B cell (primary cell): ENCODE measurements around the gene STXBP6. TPM values are rescaled to one million over a fixed set of nuclear protein-coding genes. Genes with fewer than 3 reads are reported as not detected.

Experiments used
- ATAC-seq: fragments of 200-7000 bp; cut with Tn5 transposase; one replicate; pipeline ENCODE4 v1.10.0; 2021; ENCODE audit warnings: low read depth, mild to moderate bottlenecking, moderate number of reproducible peaks, moderate library complexity
- CTCF ChIA-PET: fragments of 350-600 bp; sonication (Branson Sonifier 250); formaldehyde crosslinking; loops from one replicate; lab custom pipeline; 2021; ENCODE audit warnings: antibody characterized with exemption, inconsistent platforms; lab: Charles Lee
- POLR2A ChIA-PET: fragments of 350-600 bp; sonication (Branson Sonifier 250); formaldehyde crosslinking; loops from one replicate; lab custom pipeline; 2021; ENCODE audit warnings: antibody characterized with exemption; lab: Charles Lee
- DNase-seq: peaks from one replicate; pipeline ENCODE4 v3.0.0; 2013
- H2AFZ ChIP-seq: 2 replicates; pipeline ENCODE4 v1.6.1; 2012; ENCODE audit warnings: mild to moderate bottlenecking, low read depth, low read length; ENCODE audit not compliant: insufficient read depth, poor library complexity, severe bottlenecking
- H3K27ac ChIP-seq, 2 donors: 1 replicate in 1 of 2; 2 replicates in 1 of 2; pipeline ENCODE4 v1.5.1; 2012 to 2013; ENCODE audit warnings: low read length in 2 of 2, mild to moderate bottlenecking in 2 of 2, moderate library complexity in 1 of 2
- H3K27me3 ChIP-seq, 4 experiments: fragments of 200-600 bp in 1 of 4; sonication (generic) in 1 of 4; replicated peaks in 1 of 4; 1 replicate in 2 of 4; 2 replicates in 2 of 4; pipeline versions ENCODE4 v1.6.1 to v1.7.0; 2013 to 2016; ENCODE audit warnings: low read length in 3 of 4, mild to moderate bottlenecking in 2 of 4, mixed read lengths in 1 of 4, moderate library complexity in 1 of 4; ENCODE audit not compliant: insufficient read depth in 4 of 4, control insufficient read depth in 3 of 4; ENCODE audit errors: control extremely low read depth in 1 of 4
- H3K36me3 ChIP-seq, 2 experiments: replicated peaks in 1 of 2; 1 replicate in 1 of 2; 2 replicates in 1 of 2; pipeline versions ENCODE4 v1.6.1 to v1.7.1; 2013; ENCODE audit warnings: low read length in 1 of 2; ENCODE audit not compliant: insufficient read depth in 2 of 2, control insufficient read depth in 1 of 2; ENCODE audit errors: control extremely low read depth in 1 of 2, extremely low read depth in 1 of 2
- H3K4me1 ChIP-seq, 2 donors: fragments of 200-600 bp in 1 of 2; sonication (generic) in 1 of 2; 1 replicate in 1 of 2; 2 replicates in 1 of 2; pipeline versions ENCODE4 v1.5.1 to v1.6.1; 2013 to 2017; ENCODE audit warnings: low read length in 2 of 2; ENCODE audit not compliant: control insufficient read depth in 2 of 2, insufficient read depth in 2 of 2
- H3K4me2 ChIP-seq: replicated peaks from 2 replicates; pipeline ENCODE3; 2012; ENCODE audit warnings: mild to moderate bottlenecking, low read depth, low read length; ENCODE audit not compliant: poor library complexity, severe bottlenecking
- H3K4me3 ChIP-seq, 5 experiments: fragments of 200-600 bp in 1 of 5; sonication (generic) in 1 of 5; 1 replicate in 3 of 5; 2 replicates in 2 of 5; pipeline versions ENCODE4 v1.5.1 to v1.7.0; 2011 to 2016; ENCODE audit warnings: low read length in 4 of 5, mild to moderate bottlenecking in 4 of 5, low read depth in 2 of 5, control low read depth in 1 of 5, moderate library complexity in 1 of 5; ENCODE audit not compliant: insufficient read depth in 1 of 5; ENCODE audit errors: control extremely low read depth in 1 of 5, extremely low read depth in 1 of 5
- H3K79me2 ChIP-seq: fragments of 200-600 bp; sonication (generic); one replicate; pipeline ENCODE4 v1.6.0; 2016; ENCODE audit warnings: low read length; ENCODE audit not compliant: control insufficient read depth, insufficient read depth
- H3K9ac ChIP-seq: fragments of 200-600 bp; sonication (generic); 2 replicates; pipeline ENCODE4 v1.6.1; 2017; ENCODE audit warnings: mild to moderate bottlenecking, low read length, moderate library complexity
- H3K9me3 ChIP-seq, 3 donors: one replicate each; pipeline versions ENCODE4 v1.6.1 to v1.7.1; 2013; ENCODE audit warnings: low read length in 2 of 3; ENCODE audit not compliant: control insufficient read depth in 2 of 3, insufficient read depth in 1 of 3; ENCODE audit errors: control extremely low read depth in 1 of 3
- H4K20me1 ChIP-seq: 2 replicates; pipeline ENCODE4 v1.6.0; 2012; ENCODE audit warnings: mild to moderate bottlenecking, low read length; ENCODE audit not compliant: insufficient read depth, control insufficient read depth, poor library complexity, severe bottlenecking
- H3K27ac Mint-ChIP-seq: one replicate; pipeline ENCODE4 v1.8.0; 2021; ENCODE audit warnings: mixed read lengths
- H3K27me3 Mint-ChIP-seq: one replicate; pipeline ENCODE4 v1.8.0; 2021; ENCODE audit warnings: mixed read lengths
- H3K4me1 Mint-ChIP-seq: one replicate; pipeline ENCODE4 v1.8.0; 2021; ENCODE audit warnings: mixed read lengths
- H3K4me3 Mint-ChIP-seq: one replicate; pipeline ENCODE4 v1.8.0; 2021; ENCODE audit warnings: mixed read lengths
- H3K9me3 Mint-ChIP-seq: one replicate; pipeline ENCODE4 v1.8.0; 2022; ENCODE audit warnings: mixed read lengths; ENCODE audit not compliant: insufficient read depth
- EZH2 ChIP-seq: IDR thresholded peaks from 2 replicates; pipeline ENCODE4 v1.6.1; 2012; ENCODE audit warnings: borderline replicate concordance, low read depth, mild to moderate bottlenecking, moderate library complexity, low read length; ENCODE audit not compliant: insufficient read depth, poor library complexity, severe bottlenecking
- WGBS: methylation state at CpG from one replicate; pipeline ENCODE4 v1.1.5; 2013; ENCODE audit warnings: missing lambda C conversion rate; ENCODE audit not compliant: insufficient coverage; 5-methylcytosine and 5-hydroxymethylcytosine counted together
- intact Hi-C: fragments of 100-400 bp; cut with micrococcal nuclease; formaldehyde crosslinking; loops from one replicate; pipeline ENCODE4 v1.10.0; 2022
- polyA plus RNA-seq: library from polyadenylated mRNA; depleted of rRNA; stranded (reverse); fragments of >200 nt; gene quantifications from 2 replicates; pipeline ENCODE4 v1.2.3, GENCODE V29; 2012
- total RNA-seq, 2 donors: library from RNA; stranded (reverse); fragments of 120-200 nt in 1 of 2; gene quantifications; 1 replicate in 1 of 2; 2 replicates in 1 of 2; pipeline versions ENCODE4 v1.2.3 to v1.2.4, GENCODE V29; 2013 to 2022
- TF ChIP-seq, protein P1 (sequence below): fragments of 200-600 bp; IDR thresholded peaks from one replicate; pipeline ENCODE4 v1.8.0; 2022; ENCODE audit warnings: antibody characterized with exemption, mild to moderate bottlenecking

STXBP6 gene
- total and polyA plus RNA-seq, 2 donors (not counting 1 experiment from before 2014, with no cell fraction given) = 0.01 TPM; not detected in 1

DNA sequence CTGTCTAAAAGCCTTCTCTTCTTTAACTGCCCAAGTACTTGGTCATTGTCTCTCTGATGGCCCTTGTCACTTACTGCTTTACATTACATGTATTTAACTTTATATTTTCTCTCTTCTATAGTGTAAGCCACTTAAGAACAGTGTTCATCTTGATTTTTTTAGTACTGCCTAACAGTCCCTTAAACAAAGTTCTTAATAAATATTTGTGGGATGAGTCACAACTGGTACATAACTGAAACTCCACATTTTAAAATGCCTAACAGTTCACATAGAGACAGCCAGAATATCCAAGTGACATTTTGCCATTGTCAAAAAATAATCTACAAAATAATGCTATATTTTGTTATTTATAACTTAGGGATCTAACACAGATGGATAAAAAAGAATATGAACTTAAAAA lies 146.6 kb downstream of the STXBP6 start:
- Mint-ChIP-seq H3K4me1 (no peaks in the 10 kb centered on the region), H3K9me3 (no peaks in the 10 kb centered on the region), H3K27ac (no peak overlapping the region), H3K4me3 (no peak overlapping the region), H3K27me3 (peaks cover 4% of the 10 kb centered on the region)
- no peaks in the 10 kb centered on the region for H3K4me1 ChIP-seq
- DNase-seq = no peak
- H4K20me1 ChIP-seq = no peaks in the 10 kb centered on the region
- H3K27me3 ChIP-seq = no peaks in the 10 kb centered on the region
- ATAC-seq = no peak
- no peak overlapping the region for H3K4me2 ChIP-seq
- no peak overlapping the region for H3K9ac ChIP-seq
- no peaks in the 10 kb centered on the region for H3K79me2 ChIP-seq
- ChIA-PET POLR2A (no interaction called here), CTCF (no interaction called here)
- H3K36me3 ChIP-seq = no peaks in the 10 kb centered on the region
- TF ChIP-seq, protein P1, sequence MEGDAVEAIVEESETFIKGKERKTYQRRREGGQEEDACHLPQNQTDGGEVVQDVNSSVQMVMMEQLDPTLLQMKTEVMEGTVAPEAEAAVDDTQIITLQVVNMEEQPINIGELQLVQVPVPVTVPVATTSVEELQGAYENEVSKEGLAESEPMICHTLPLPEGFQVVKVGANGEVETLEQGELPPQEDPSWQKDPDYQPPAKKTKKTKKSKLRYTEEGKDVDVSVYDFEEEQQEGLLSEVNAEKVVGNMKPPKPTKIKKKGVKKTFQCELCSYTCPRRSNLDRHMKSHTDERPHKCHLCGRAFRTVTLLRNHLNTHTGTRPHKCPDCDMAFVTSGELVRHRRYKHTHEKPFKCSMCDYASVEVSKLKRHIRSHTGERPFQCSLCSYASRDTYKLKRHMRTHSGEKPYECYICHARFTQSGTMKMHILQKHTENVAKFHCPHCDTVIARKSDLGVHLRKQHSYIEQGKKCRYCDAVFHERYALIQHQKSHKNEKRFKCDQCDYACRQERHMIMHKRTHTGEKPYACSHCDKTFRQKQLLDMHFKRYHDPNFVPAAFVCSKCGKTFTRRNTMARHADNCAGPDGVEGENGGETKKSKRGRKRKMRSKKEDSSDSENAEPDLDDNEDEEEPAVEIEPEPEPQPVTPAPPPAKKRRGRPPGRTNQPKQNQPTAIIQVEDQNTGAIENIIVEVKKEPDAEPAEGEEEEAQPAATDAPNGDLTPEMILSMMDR = no peak
- no peak for TF ChIP-seq EZH2
- no peak overlapping the region for H3K27ac ChIP-seq
- H3K9me3 ChIP-seq = no peaks in the 10 kb centered on the region
- intact Hi-C loops = no loop called here
- H3K4me3 ChIP-seq = no peak overlapping the region
- no peak overlapping the region for H2AFZ ChIP-seq

DNA sequence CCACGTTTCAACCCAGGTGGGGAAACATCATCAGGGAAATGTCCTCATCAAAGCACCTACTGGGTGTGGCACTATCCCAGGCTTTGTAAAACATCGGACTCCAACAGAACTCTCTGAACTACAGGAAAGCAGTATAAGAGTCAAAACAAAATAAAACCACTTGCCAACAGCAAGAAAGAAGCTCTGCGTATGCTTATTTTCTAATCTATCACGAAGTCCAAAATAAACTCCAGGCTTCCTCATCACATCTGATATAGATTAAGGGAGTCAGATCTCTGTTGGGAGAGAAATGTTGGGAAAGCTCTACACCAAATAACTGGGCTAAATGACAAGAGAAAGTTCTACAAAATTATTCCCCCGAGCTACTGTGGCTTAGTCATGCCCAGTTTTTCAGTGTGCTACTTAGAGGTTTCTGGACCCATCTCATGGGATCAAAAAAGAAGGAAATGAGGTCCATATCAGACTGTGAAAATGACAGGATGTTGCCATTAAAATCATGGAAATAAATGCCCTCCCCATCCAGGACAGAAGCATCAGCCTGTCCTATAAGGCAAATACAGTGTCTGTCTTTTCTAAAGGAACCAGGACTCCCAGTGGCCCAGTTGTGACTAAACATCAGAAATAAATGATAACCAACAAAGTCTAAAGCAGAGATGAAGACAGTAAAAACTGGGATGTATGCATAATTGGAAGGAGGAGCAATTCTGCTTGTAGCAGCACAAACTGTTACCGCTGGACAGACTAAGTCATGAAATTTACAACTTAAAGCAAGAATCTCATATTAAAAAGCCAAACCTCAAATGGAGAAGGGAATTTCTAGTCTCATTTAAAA lies 149.5 kb downstream of the STXBP6 start:
- Histone ChIP-seq H4K20me1 (no peaks in the 10 kb centered on the region), H3K27me3 (no peaks in the 10 kb centered on the region), H3K4me1 (no peaks in the 10 kb centered on the region), H2AFZ (no peak overlapping the region), H3K4me2 (no peak overlapping the region), H3K27ac (no peak overlapping the region), H3K79me2 (no peaks in the 10 kb centered on the region), H3K9ac (no peak overlapping the region), H3K4me3 (no peak overlapping the region), H3K9me3 (no peaks in the 10 kb centered on the region), H3K36me3 (no peaks in the 10 kb centered on the region)
- no peak overlapping the region for H3K4me3 Mint-ChIP-seq
- H3K27me3 Mint-ChIP-seq = peaks cover 8% of the 10 kb centered on the region
- no peak for DNase-seq
- ATAC-seq = no peak
- no peak overlapping the region for H3K27ac Mint-ChIP-seq
- H3K4me1 Mint-ChIP-seq = no peaks in the 10 kb centered on the region
- ChIA-PET POLR2A (no interaction called here), CTCF (no interaction called here)
- WGBS = 71% methylated on average over 1 of the region's 6 CpGs
- intact Hi-C loops = no loop called here
- H3K9me3 Mint-ChIP-seq = no peaks in the 10 kb centered on the region
- TF ChIP-seq, protein P1 = no peak
- no peak for TF ChIP-seq EZH2
